CD8-positive, alpha-beta memory T cell (primary cell): ENCODE results near the gene TGFBI. TPM values are rescaled to one million over a fixed set of nuclear protein-coding genes. Genes with fewer than 3 reads are reported as not detected.

ENCODE experiments used
- CTCF ChIA-PET: fragments of 350-600 bp; sonication (Branson Sonifier 250); formaldehyde crosslinking; loops from one replicate; lab custom pipeline; 2021; ENCODE audit warnings: antibody characterized with exemption; lab: Charles Lee
- POLR2A ChIA-PET: fragments of 350-600 bp; sonication (Branson Sonifier 250); formaldehyde crosslinking; loops from one replicate; lab custom pipeline; 2021; ENCODE audit warnings: antibody characterized with exemption; lab: Charles Lee
- DNase-seq, 5 donors: peaks; one replicate each; pipeline versions ENCODE4 v3.0.0 to v3.0.0-alpha.2; 2020 to 2022; ENCODE audit warnings: mixed read lengths in 1 of 5
- H3K27ac ChIP-seq: one replicate; pipeline ENCODE4 v1.7.0; 2013; ENCODE audit warnings: low read depth, mild to moderate bottlenecking, low read length, moderate library complexity
- H3K27me3 ChIP-seq: 2 replicates; pipeline ENCODE4 v1.7.0; 2013; ENCODE audit warnings: low read length, mild to moderate bottlenecking; ENCODE audit not compliant: insufficient read depth, poor library complexity, severe bottlenecking
- H3K36me3 ChIP-seq: 2 replicates; pipeline ENCODE4 v1.7.0; 2013; ENCODE audit warnings: mild to moderate bottlenecking, low read length, moderate library complexity; ENCODE audit not compliant: insufficient read depth
- H3K4me1 ChIP-seq: 2 replicates; pipeline ENCODE4 v1.7.0; 2013; ENCODE audit warnings: mild to moderate bottlenecking, low read length, moderate library complexity; ENCODE audit not compliant: insufficient read depth
- H3K4me3 ChIP-seq: 2 replicates; pipeline ENCODE4 v1.7.0; 2013; ENCODE audit warnings: mild to moderate bottlenecking, low read length
- H3K9me3 ChIP-seq: 2 replicates; pipeline ENCODE4 v1.7.0; 2013; ENCODE audit warnings: mild to moderate bottlenecking, low read length
- H3K27ac Mint-ChIP-seq, 8 donors: one replicate each; pipeline ENCODE4 v1.8.0; 2020 to 2021; ENCODE audit warnings: mixed read lengths in 8 of 8, mild to moderate bottlenecking in 6 of 8, inconsistent platforms in 3 of 8, moderate library complexity in 3 of 8
- H3K27me3 Mint-ChIP-seq, 2 donors: one replicate each; pipeline ENCODE4 v1.8.0; 2020 to 2021; ENCODE audit warnings: mixed read lengths in 2 of 2, mild to moderate bottlenecking in 1 of 2, moderate library complexity in 1 of 2
- H3K36me3 Mint-ChIP-seq, 3 donors: one replicate each; pipeline ENCODE4 v1.8.0; 2020 to 2021; ENCODE audit warnings: mixed read lengths in 3 of 3, inconsistent platforms in 1 of 3, mild to moderate bottlenecking in 1 of 3
- H3K4me1 Mint-ChIP-seq, 3 donors: one replicate each; pipeline ENCODE4 v1.8.0; 2020 to 2021; ENCODE audit warnings: mixed read lengths in 3 of 3, inconsistent platforms in 1 of 3, mild to moderate bottlenecking in 1 of 3
- H3K4me3 Mint-ChIP-seq, 7 donors: one replicate each; pipeline ENCODE4 v1.8.0; 2020 to 2021; ENCODE audit warnings: mixed read lengths in 7 of 7, mild to moderate bottlenecking in 6 of 7, moderate library complexity in 4 of 7, inconsistent platforms in 2 of 7
- H3K9me3 Mint-ChIP-seq, 5 donors: one replicate each; pipeline ENCODE4 v1.8.0; 2020 to 2022; ENCODE audit warnings: mixed read lengths in 5 of 5, mild to moderate bottlenecking in 3 of 5, moderate library complexity in 2 of 5, inconsistent platforms in 1 of 5
- polyA plus RNA-seq: library from polyadenylated mRNA; unstranded; fragments of 300-500 nt; fragmentation: Illumina TruSeq; gene quantifications from one replicate; pipeline ENCODE4 v1.2.3, GENCODE V29; 2021
- total RNA-seq, 2 experiments: library from RNA; stranded (reverse); gene quantifications; one replicate each; pipeline ENCODE4 v1.2.3, GENCODE V29; 2021

The TGFBI gene
- total and polyA plus RNA-seq, 3 experiments from 2014 or later = 4.9 to 9.2 (median 8.8) TPM

DNA sequence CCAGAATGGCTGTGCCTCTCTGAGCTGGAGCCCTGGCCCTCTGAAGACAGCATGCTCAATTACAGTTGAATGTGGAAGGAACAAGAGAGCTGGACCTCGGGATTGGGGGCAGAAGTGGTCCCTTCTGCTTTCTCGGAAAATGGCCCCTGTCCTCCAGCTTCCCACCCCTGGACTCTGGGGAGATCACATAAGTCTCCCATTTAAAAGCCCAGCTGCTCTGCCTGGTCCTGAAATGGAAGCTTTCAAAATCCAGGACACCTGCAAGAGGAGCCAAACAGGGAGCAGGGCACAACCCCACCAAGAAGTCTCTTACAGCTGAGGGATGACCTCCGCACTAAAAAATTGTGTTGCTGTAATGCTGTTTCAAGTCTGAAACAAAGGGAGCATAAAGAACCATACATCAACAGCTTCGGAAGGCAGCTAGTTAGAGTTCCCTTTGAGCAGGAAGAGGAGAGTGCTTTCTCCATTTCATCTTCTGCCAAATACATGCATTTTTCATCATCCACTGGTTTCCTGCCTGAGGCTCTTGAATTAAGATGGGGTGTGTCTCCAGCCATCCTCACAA lies 48.2 kb downstream of the TGFBI start:
- Mint-ChIP-seq H3K27me3 (peaks cover 25 to 44% of the 10 kb centered on the region in 2 donors), H3K27ac (no peak overlapping the region), H3K36me3 (no peaks in the 10 kb centered on the region), H3K4me1 (peaks cover 4 to 12% (median 5%) of the 10 kb centered on the region in 3 donors), H3K4me3 (peak overlapping the region in 1 of 7 donors; percentile 52), H3K9me3 (no peaks in the 10 kb centered on the region)
- H3K9me3 ChIP-seq = no peaks in the 10 kb centered on the region
- ChIA-PET POLR2A (no interaction called here), CTCF (no interaction called here)
- no peaks in the 10 kb centered on the region for H3K4me1 ChIP-seq
- no peak for DNase-seq
- no peak overlapping the region for H3K27ac ChIP-seq
- peaks cover 18% of the 10 kb centered on the region for H3K27me3 ChIP-seq
- no peaks in the 10 kb centered on the region for H3K36me3 ChIP-seq
- no peak overlapping the region for H3K4me3 ChIP-seq

DNA sequence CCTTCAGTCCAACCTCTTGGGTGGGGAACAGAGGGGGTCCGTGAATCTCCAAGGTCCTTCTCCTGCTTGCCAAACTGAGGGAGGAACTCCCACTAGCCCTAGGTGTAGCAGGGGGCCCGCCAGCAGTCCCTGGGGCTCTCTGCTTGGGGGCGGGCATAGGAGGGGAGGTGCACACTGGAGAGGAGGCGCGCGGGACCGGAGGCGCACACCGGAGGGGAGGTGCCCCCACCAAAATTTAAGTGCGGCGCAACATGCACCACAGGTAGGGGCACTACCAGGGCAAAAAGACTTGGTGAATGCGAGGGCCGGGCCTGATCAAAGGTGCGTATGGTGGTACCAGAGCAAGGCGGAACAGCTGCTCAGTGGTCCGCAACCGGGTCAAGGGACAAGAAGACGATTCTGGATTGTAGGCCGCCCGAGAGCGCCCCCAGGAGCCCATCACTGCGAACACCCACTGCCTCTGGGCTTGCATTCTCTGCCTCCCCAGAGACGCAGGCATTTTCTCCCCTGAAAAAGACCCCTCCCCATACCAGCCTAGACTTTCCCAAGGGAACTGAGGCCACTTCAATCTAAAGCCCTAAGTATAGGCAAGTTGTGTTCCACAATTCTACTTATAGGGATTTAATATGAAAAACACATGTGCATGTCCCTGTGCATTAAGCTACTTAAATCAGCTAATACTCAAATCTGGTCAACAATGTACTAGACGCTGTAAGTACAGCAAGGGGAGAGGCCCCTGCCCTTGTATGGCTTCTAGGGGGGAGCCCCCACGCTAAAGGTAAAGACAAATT lies 50.6 kb downstream of the TGFBI start:
- H3K9me3 ChIP-seq = no peaks in the 10 kb centered on the region
- peaks cover 22% of the 10 kb centered on the region for H3K27me3 ChIP-seq
- H3K4me1 Mint-ChIP-seq = peaks cover 4 to 12% (median 5%) of the 10 kb centered on the region in 3 donors
- no peaks in the 10 kb centered on the region for H3K36me3 ChIP-seq
- ChIA-PET POLR2A (no interaction called here), CTCF (interaction anchor here (0.8 to 1.4 kb wide), 5 partner anchors 14 to 191 kb away, joined by 3 to 4 read pairs (median 3); no protein-coding TSS in a partner anchor)
- DNase-seq = no peak
- no peaks in the 10 kb centered on the region for H3K9me3 Mint-ChIP-seq
- no peaks in the 10 kb centered on the region for H3K36me3 Mint-ChIP-seq
- no peaks in the 10 kb centered on the region for H3K4me1 ChIP-seq
- H3K27ac ChIP-seq = no peak overlapping the region
- H3K27ac Mint-ChIP-seq = peak overlapping the region in 4 of 8 donors; percentile 3 to 87 (median 44)
- H3K4me3 ChIP-seq = peak overlapping the region; percentile 27
- peak overlapping the region in 6 of 7 donors; percentile 75 to 93 (median 82) for H3K4me3 Mint-ChIP-seq
- H3K27me3 Mint-ChIP-seq = peaks cover 25 to 44% of the 10 kb centered on the region in 2 donors

GRCh38 chr5:136080113-136080482 lies 51.3 kb downstream of the TGFBI start:
- CTCF ChIA-PET = interaction anchor here (1.0 to 1.7 kb wide), 4 partner anchors 17 to 194 kb away, joined by 3 to 4 read pairs (median 4); no protein-coding TSS in a partner anchor
- POLR2A ChIA-PET = no interaction called here
- Histone ChIP-seq H3K9me3 (no peaks in the 10 kb centered on the region), H3K27me3 (peaks cover 22% of the 10 kb centered on the region), H3K4me1 (no peaks in the 10 kb centered on the region), H3K36me3 (no peaks in the 10 kb centered on the region), H3K27ac (no peak overlapping the region), H3K4me3 (peak overlapping the region; percentile 27)
- no peaks in the 10 kb centered on the region for H3K36me3 Mint-ChIP-seq
- H3K9me3 Mint-ChIP-seq = no peaks in the 10 kb centered on the region
- H3K4me3 Mint-ChIP-seq = peak overlapping the region; percentile 65 to 93 (median 81)
- H3K4me1 Mint-ChIP-seq = peaks cover 4 to 12% (median 5%) of the 10 kb centered on the region in 3 donors
- H3K27ac Mint-ChIP-seq = peak overlapping the region in 6 of 8 donors; percentile 13 to 87 (median 64)
- no peak for DNase-seq
- peaks cover 25 to 44% of the 10 kb centered on the region in 2 donors for H3K27me3 Mint-ChIP-seq

GRCh38 chr5:136080483-136081216 lies 51.9 kb downstream of the TGFBI start:
- no peaks in the 10 kb centered on the region for H3K36me3 Mint-ChIP-seq
- CTCF ChIA-PET = interaction anchor here (1.4 to 3.4 kb wide), 6 partner anchors 70 to 194 kb away, joined by 3 to 19 read pairs (median 4); no protein-coding TSS in a partner anchor
- H3K4me1 ChIP-seq = no peaks in the 10 kb centered on the region
- H3K27me3 Mint-ChIP-seq = peaks cover 25 to 44% of the 10 kb centered on the region in 2 donors
- H3K27me3 ChIP-seq = peaks cover 22% of the 10 kb centered on the region
- H3K4me1 Mint-ChIP-seq = peaks cover 4 to 12% (median 5%) of the 10 kb centered on the region in 3 donors
- peak overlapping the region in 6 of 8 donors; percentile 13 to 87 (median 64) for H3K27ac Mint-ChIP-seq
- no peaks in the 10 kb centered on the region for H3K36me3 ChIP-seq
- peak overlapping the region; percentile 65 to 93 (median 81) for H3K4me3 Mint-ChIP-seq
- POLR2A ChIA-PET = no interaction called here
- H3K27ac ChIP-seq = no peak overlapping the region
- peak in 4 of 5 donors; percentile 32 to 75 (median 51) for DNase-seq
- no peaks in the 10 kb centered on the region for H3K9me3 ChIP-seq
- no peaks in the 10 kb centered on the region for H3K9me3 Mint-ChIP-seq
- peak overlapping the region; percentile 27 for H3K4me3 ChIP-seq

- Mint-ChIP-seq H3K4me1 (peaks cover 4 to 12% (median 5%) of the 10 kb centered on the region in 3 donors), H3K36me3 (no peaks in the 10 kb centered on the region), H3K9me3 (no peaks in the 10 kb centered on the region), H3K4me3 (peak overlapping the region in 4 of 7 donors; percentile 7 to 93 (median 47)), H3K27ac (no peak overlapping the region), H3K27me3 (peaks cover 23 to 42% of the 10 kb centered on the region in 2 donors)
- Histone ChIP-seq H3K27ac (no peak overlapping the region), H3K4me1 (no peaks in the 10 kb centered on the region), H3K4me3 (no peak overlapping the region), H3K9me3 (no peaks in the 10 kb centered on the region), H3K27me3 (peaks cover 22% of the 10 kb centered on the region), H3K36me3 (no peaks in the 10 kb centered on the region)
- no peak for DNase-seq
- CTCF ChIA-PET = interaction anchor here (1.0 to 3.4 kb wide), 7 partner anchors 15 to 195 kb away, joined by 3 to 19 read pairs (median 4); no protein-coding TSS in a partner anchor
- POLR2A ChIA-PET = no interaction called here
Observed at GRCh38 chr5:136081217-136081591, 52.4 kb downstream of the TGFBI start.

- Histone ChIP-seq H3K27me3 (peaks cover 17% of the 10 kb centered on the region), H3K4me1 (no peaks in the 10 kb centered on the region), H3K4me3 (no peak overlapping the region), H3K36me3 (no peaks in the 10 kb centered on the region), H3K9me3 (no peaks in the 10 kb centered on the region), H3K27ac (no peak overlapping the region)
- H3K27me3 Mint-ChIP-seq = peaks cover 18 to 32% of the 10 kb centered on the region in 2 donors
- CTCF ChIA-PET = interaction anchor here (1.0 to 3.4 kb wide), 10 partner anchors 16 to 194 kb away, joined by 3 to 19 read pairs (median 4); no protein-coding TSS in a partner anchor
- H3K4me3 Mint-ChIP-seq = no peak overlapping the region
- H3K9me3 Mint-ChIP-seq = no peaks in the 10 kb centered on the region
- peak in 4 of 5 donors; percentile 38 to 71 (median 52) for DNase-seq
- no peaks in the 10 kb centered on the region for H3K36me3 Mint-ChIP-seq
- no peak overlapping the region for H3K27ac Mint-ChIP-seq
- POLR2A ChIA-PET = no interaction called here
- H3K4me1 Mint-ChIP-seq = peaks cover 4 to 12% (median 5%) of the 10 kb centered on the region in 3 donors
Observed at GRCh38 chr5:136082390-136083193, 53.8 kb downstream of the TGFBI start.

DNA sequence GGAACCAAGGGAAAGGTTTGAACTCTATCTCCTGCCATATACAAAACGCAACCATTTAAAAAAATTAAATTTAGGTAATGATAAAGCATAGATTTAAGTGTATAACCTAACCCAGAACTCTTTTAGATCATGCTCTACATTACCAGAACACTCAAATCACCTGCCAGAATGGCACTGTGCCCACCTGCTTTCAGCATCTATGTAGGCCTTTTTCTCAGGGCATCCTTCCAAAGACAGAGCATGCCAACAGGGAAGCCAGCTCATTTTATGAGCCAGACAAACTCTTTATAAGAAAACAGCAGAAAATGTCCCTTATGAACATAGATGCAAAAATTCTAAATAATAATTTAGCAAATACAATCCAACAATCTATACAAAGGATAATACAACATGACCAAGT lies 55.9 kb downstream of the TGFBI start:
- CTCF ChIA-PET = no interaction called here
- no peaks in the 10 kb centered on the region for H3K36me3 Mint-ChIP-seq

More for the DNA sequence above, 55.9 kb downstream of the TGFBI start:
- Histone ChIP-seq H3K9me3 (no peaks in the 10 kb centered on the region), H3K36me3 (no peaks in the 10 kb centered on the region), H3K4me3 (no peak overlapping the region), H3K27me3 (peaks cover 10% of the 10 kb centered on the region), H3K4me1 (no peaks in the 10 kb centered on the region), H3K27ac (no peak overlapping the region)
- Mint-ChIP-seq H3K4me3 (no peak overlapping the region), H3K9me3 (no peaks in the 10 kb centered on the region), H3K27ac (no peak overlapping the region), H3K27me3 (peaks cover 11 to 13% of the 10 kb centered on the region in 2 donors), H3K4me1 (peaks cover 4 to 11% (median 4%) of the 10 kb centered on the region in 3 donors)
- POLR2A ChIA-PET = no interaction called here
- no peak for DNase-seq
